ENCODE results near the gene HNRNPUL2.

Gene HNRNPUL2

DNA sequence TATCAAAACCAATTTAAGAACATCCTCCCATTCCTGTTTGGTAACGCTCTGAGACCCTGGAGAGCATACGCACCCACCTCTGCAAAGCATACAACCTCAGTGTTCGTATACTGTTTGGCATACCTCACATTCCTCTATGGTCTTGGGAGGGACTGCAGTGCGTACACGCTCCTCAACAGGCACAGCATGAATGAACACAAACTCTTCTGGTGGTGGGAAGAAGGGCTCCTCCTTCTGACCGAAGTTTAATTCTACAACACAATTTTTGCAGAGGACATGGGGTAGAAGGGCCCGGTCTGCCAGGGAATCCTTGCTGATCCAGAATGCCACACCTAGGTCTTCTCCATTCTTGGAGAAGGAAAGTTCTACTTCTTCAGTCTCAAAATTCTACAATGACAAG, 5.3 kb downstream of the HNRNPUL2 start:
- DNase-seq (ENCODE audit: low spot score in 2 of 2): no peak
- peaks cover 91% of the 10 kb centered on the region for H3K36me3 Mint-ChIP-seq (ENCODE audit: insufficient read depth)
- no peak overlapping the region for H3K4me3 Mint-ChIP-seq
- peaks cover 43% of the 10 kb centered on the region for H3K4me1 Mint-ChIP-seq
- H3K27me3 Mint-ChIP-seq: no peaks in the 10 kb centered on the region
- no peaks in the 10 kb centered on the region for H3K9me3 Mint-ChIP-seq
- H3K27ac Mint-ChIP-seq (ENCODE audit: low read depth): no peak overlapping the region
- no peak for ATAC-seq (replicated peaks; ENCODE audit: extremely low read depth, poor library complexity, severe bottlenecking)

DNA sequence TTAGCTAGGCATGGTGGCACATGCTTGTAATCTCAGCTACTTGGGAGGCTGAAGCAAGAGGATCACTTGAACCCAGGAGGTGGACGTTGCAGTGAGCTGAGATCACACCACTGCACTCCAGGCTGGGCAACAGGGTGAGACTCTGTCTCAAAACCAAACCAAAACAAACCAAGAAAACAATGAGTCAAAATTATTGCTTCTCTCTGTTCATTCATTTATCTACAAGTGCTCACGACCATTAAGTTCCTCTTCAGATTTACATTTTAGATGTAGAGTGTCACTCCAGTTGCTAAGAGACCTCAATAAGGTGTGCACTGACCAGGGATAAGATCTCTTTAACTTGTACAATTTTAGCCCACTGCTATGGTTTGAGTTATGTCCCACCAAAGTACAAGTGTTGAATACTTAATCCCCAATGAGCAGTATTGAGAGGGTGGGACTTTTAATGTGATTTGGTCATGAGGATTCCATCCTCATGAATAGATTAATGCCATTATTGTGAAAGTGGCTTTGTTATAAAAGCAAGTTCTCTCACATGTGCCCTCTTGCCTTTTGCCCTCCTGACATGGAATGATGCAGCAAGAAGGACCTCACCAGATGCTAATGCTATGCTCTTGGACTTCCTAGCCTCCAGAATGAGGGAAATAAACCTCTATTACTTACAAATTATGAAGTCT, 7.8 kb downstream of the HNRNPUL2 start:
- Mint-ChIP-seq H3K4me1 (peaks cover 33% of the 10 kb centered on the region), H3K27me3 (no peaks in the 10 kb centered on the region)
- ATAC-seq (replicated peaks; ENCODE audit: extremely low read depth, poor library complexity, severe bottlenecking): no peak

GRCh38 chr11:62716816-62717215, 10.4 kb downstream of the HNRNPUL2 start:
- H3K27ac Mint-ChIP-seq (ENCODE audit: low read depth): no peak overlapping the region
- H3K4me1 Mint-ChIP-seq: peaks cover 21% of the 10 kb centered on the region
- no peak overlapping the region for H3K4me3 Mint-ChIP-seq
- ATAC-seq (replicated peaks; ENCODE audit: extremely low read depth, poor library complexity, severe bottlenecking) (no peak), DNase-seq (ENCODE audit: low spot score in 2 of 2) (no peak)
- peaks cover 90% of the 10 kb centered on the region for H3K36me3 Mint-ChIP-seq (ENCODE audit: insufficient read depth)
- no peaks in the 10 kb centered on the region for H3K27me3 Mint-ChIP-seq
- no peaks in the 10 kb centered on the region for H3K9me3 Mint-ChIP-seq

More for the DNA sequence above, 7.8 kb downstream of the HNRNPUL2 start:
- Mint-ChIP-seq H3K9me3 (no peaks in the 10 kb centered on the region), H3K4me3 (no peak overlapping the region), H3K36me3 (ENCODE audit: insufficient read depth) (peaks cover 97% of the 10 kb centered on the region), H3K27ac (ENCODE audit: low read depth) (no peak overlapping the region)
- no peak for DNase-seq (ENCODE audit: low spot score in 2 of 2)

GRCh38 chr11:62716206-62716605, 11.1 kb downstream of the HNRNPUL2 start:
- no peaks in the 10 kb centered on the region for H3K9me3 Mint-ChIP-seq
- no peak overlapping the region for H3K4me3 Mint-ChIP-seq
- H3K27me3 Mint-ChIP-seq: no peaks in the 10 kb centered on the region
- peaks cover 90% of the 10 kb centered on the region for H3K36me3 Mint-ChIP-seq (ENCODE audit: insufficient read depth)
- no peak for ATAC-seq (replicated peaks; ENCODE audit: extremely low read depth, poor library complexity, severe bottlenecking)
- no peak overlapping the region for H3K27ac Mint-ChIP-seq (ENCODE audit: low read depth)
- peaks cover 21% of the 10 kb centered on the region for H3K4me1 Mint-ChIP-seq
- DNase-seq (ENCODE audit: low spot score in 2 of 2): no peak

DNA sequence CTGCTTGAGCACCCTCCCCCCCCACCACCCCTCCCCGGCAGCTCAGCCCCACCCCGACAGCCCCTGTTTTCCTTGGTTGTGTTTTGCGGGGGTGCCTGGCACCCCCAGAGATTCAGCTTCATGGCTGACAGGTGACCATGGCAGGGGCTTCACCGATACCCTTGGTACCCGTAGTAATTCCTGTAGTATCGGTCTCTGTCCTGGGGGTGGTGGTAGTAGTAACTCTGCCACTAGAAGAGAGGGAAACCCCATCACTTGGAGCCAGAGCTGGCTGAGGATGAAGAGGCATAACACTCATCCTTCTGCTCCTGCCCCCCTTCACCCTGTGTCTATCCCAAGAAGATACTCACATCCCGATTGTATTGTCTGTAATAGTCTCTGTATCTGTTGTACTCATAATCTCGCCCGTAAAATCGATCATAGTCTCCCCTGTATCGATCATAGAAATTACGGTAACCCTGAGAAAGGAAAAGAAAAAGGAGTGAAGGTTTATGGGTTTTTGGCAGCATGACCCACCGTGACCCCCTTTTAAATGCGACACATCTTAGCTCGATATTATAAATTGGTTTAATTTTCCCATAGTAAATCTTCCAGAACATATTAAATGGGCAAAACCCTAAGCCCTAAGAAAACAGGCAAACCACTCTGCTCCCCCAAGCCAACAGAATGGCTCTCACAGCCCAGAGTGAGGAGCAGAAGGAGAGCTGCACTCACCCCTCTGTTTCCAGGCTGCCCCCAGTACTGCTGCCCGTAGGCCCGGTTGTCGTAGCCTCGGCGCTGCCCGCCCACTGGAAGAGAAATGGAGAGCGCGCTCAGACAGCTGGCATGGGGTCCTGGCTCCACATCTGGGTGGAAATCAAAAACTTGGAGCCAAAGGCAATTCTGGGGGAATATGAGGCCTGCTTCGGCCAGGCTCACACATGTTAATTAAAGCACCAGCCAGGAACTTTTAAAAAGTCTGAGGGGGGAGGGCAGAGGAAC, 11.8 kb downstream of the HNRNPUL2 start:
- Mint-ChIP-seq H3K4me1 (peaks cover 21% of the 10 kb centered on the region), H3K4me3 (no peak overlapping the region), H3K27me3 (no peaks in the 10 kb centered on the region), H3K27ac (ENCODE audit: low read depth) (peak overlapping the region; percentile 57), H3K36me3 (ENCODE audit: insufficient read depth) (peaks cover 82% of the 10 kb centered on the region), H3K9me3 (no peaks in the 10 kb centered on the region)
- DNase-seq (ENCODE audit: low spot score in 2 of 2): no peak
- ATAC-seq (replicated peaks; ENCODE audit: extremely low read depth, poor library complexity, severe bottlenecking): no peak

DNA sequence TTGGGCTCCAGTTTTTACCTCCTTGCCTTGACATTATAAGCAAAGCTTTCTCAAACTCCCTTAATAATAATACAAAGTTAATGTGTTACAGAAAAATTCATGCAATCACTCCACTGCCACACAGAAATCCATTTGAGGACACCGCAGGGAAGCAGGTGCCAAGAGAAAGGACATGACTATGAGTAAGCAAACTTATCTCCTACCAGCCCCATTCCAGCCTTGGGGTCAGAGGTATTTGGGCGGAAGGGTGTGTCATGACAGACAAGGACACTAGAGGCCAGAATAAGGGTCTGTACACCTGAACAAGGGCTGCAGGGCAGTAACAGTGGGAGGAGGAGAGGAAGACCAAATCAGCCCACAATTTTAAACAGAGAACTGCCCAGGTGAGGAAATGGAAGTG, 13.9 kb downstream of the HNRNPUL2 start:
- DNase-seq (ENCODE audit: low spot score in 2 of 2) (no peak), ATAC-seq (replicated peaks; ENCODE audit: extremely low read depth, poor library complexity, severe bottlenecking) (no peak)
- H3K36me3 Mint-ChIP-seq (ENCODE audit: insufficient read depth): peaks cover 72% of the 10 kb centered on the region
- peaks cover 31% of the 10 kb centered on the region for H3K4me1 Mint-ChIP-seq
- H3K27me3 Mint-ChIP-seq: no peaks in the 10 kb centered on the region
- H3K4me3 Mint-ChIP-seq: no peak overlapping the region
- no peaks in the 10 kb centered on the region for H3K9me3 Mint-ChIP-seq
- peak overlapping the region; percentile 49 for H3K27ac Mint-ChIP-seq (ENCODE audit: low read depth)

- DNase-seq (ENCODE audit: low spot score in 2 of 2) (no peak), ATAC-seq (replicated peaks; ENCODE audit: extremely low read depth, poor library complexity, severe bottlenecking) (no peak)
- Mint-ChIP-seq H3K27ac (ENCODE audit: low read depth) (peak overlapping the region; percentile 22), H3K4me1 (peaks cover 31% of the 10 kb centered on the region), H3K36me3 (ENCODE audit: insufficient read depth) (peaks cover 67% of the 10 kb centered on the region), H3K27me3 (no peaks in the 10 kb centered on the region), H3K9me3 (no peaks in the 10 kb centered on the region), H3K4me3 (no peak overlapping the region)
Measured at GRCh38 chr11:62712861-62713260, 14.4 kb downstream of the HNRNPUL2 start.

- Mint-ChIP-seq H3K4me3 (no peak overlapping the region), H3K36me3 (ENCODE audit: insufficient read depth) (peaks cover 62% of the 10 kb centered on the region), H3K4me1 (peaks cover 31% of the 10 kb centered on the region), H3K9me3 (no peaks in the 10 kb centered on the region), H3K27me3 (no peaks in the 10 kb centered on the region), H3K27ac (ENCODE audit: low read depth) (peak overlapping the region; percentile 22)
- no peak for ATAC-seq (replicated peaks; ENCODE audit: extremely low read depth, poor library complexity, severe bottlenecking)
- no peak for DNase-seq (ENCODE audit: low spot score in 2 of 2)
Measured at GRCh38 chr11:62712276-62712812, 14.9 kb downstream of the HNRNPUL2 start.

DNA sequence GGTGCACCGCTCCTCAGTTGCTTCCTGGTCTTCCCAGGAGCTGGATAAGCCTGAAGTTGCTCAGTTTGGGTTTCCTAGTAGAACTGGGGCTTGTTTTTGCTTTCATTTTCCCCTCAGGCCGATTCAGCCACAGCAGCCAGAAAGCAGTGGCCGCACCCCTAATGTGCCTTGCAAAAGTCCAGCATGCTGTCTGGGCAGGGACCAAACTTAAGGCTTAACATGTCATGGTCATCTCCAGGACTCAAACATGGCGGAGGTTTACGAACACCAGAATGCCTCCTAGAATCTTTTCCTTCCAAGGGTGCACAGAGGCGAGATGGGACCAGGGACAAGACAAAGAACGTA, 17.3 kb downstream of the HNRNPUL2 start:
- Mint-ChIP-seq H3K4me3 (peak overlapping the region; percentile 90), H3K27me3 (no peaks in the 10 kb centered on the region), H3K36me3 (ENCODE audit: insufficient read depth) (peaks cover 39% of the 10 kb centered on the region), H3K9me3 (no peaks in the 10 kb centered on the region), H3K27ac (ENCODE audit: low read depth) (peak overlapping the region; percentile 95), H3K4me1 (peaks cover 44% of the 10 kb centered on the region)
- DNase-seq (ENCODE audit: low spot score in 2 of 2) (no peak), ATAC-seq (replicated peaks; ENCODE audit: extremely low read depth, poor library complexity, severe bottlenecking) (no peak)

- H3K27ac Mint-ChIP-seq (ENCODE audit: low read depth): peak overlapping the region; percentile 95
- H3K4me3 Mint-ChIP-seq: peak overlapping the region; percentile 90
- peaks cover 36% of the 10 kb centered on the region for H3K36me3 Mint-ChIP-seq (ENCODE audit: insufficient read depth)
- no peaks in the 10 kb centered on the region for H3K9me3 Mint-ChIP-seq
- DNase-seq (ENCODE audit: low spot score in 2 of 2) (peak; percentile 93 to 98), ATAC-seq (replicated peaks; ENCODE audit: extremely low read depth, poor library complexity, severe bottlenecking) (peak; percentile 81)
- peaks cover 45% of the 10 kb centered on the region for H3K4me1 Mint-ChIP-seq
- H3K27me3 Mint-ChIP-seq: no peaks in the 10 kb centered on the region
Measured at GRCh38 chr11:62709247-62710000, 17.8 kb downstream of the HNRNPUL2 start.

DNA sequence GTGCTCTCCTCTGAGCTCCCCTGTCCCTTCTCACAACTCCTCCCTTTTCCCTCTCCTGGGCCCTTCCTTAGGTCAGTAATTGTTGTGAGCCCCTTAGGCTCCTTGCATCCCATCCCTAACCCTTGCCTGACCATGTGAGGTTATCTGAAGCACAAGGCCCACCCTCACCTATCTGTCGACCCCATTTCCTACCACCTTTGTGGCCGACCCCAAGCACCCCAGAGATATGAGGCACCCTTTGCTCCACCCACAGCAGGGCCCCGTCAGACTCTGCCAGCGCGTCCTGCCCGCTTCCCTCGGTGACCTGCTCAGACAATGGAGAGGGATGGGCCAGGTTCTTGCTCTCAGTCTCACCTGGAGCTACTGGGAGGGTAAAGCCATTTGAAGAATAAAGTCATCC, 18.5 kb downstream of the HNRNPUL2 start:
- ATAC-seq (replicated peaks; ENCODE audit: extremely low read depth, poor library complexity, severe bottlenecking) (peak; percentile 25), DNase-seq (ENCODE audit: low spot score in 2 of 2) (peak in 1 of 2 donors; percentile 29)
- Mint-ChIP-seq H3K9me3 (no peaks in the 10 kb centered on the region), H3K4me1 (peaks cover 45% of the 10 kb centered on the region), H3K27me3 (no peaks in the 10 kb centered on the region), H3K4me3 (peak overlapping the region; percentile 90), H3K36me3 (ENCODE audit: insufficient read depth) (peaks cover 31% of the 10 kb centered on the region), H3K27ac (ENCODE audit: low read depth) (peak overlapping the region; percentile 95)

GRCh38 chr11:62708392-62708791, 18.9 kb downstream of the HNRNPUL2 start:
- DNase-seq (ENCODE audit: low spot score in 2 of 2): no peak
- Mint-ChIP-seq H3K4me3 (peak overlapping the region; percentile 90), H3K4me1 (peaks cover 45% of the 10 kb centered on the region), H3K27me3 (no peaks in the 10 kb centered on the region), H3K9me3 (no peaks in the 10 kb centered on the region), H3K36me3 (ENCODE audit: insufficient read depth) (peaks cover 27% of the 10 kb centered on the region), H3K27ac (ENCODE audit: low read depth) (peak overlapping the region; percentile 95)
- ATAC-seq (replicated peaks; ENCODE audit: extremely low read depth, poor library complexity, severe bottlenecking): no peak

Data from central memory CD8-positive, alpha-beta T cell (primary cell).